Activated CD4-positive, CD25-positive, alpha-beta regulatory T cell (primary cell): ENCODE results near the gene KBTBD8.

Experiments used
- DNase-seq, 4 experiments: peaks; one replicate each; lab custom pipeline; 2025; lab: John Stamatoyannopoulos, UW

The KBTBD8 gene

GRCh38 chr3:67044295-67044694 is 46.2 kb downstream of the KBTBD8 start:
- no peak for DNase-seq

GRCh38 chr3:67044955-67045354 is 46.8 kb downstream of the KBTBD8 start:
- no peak for DNase-seq

DNA sequence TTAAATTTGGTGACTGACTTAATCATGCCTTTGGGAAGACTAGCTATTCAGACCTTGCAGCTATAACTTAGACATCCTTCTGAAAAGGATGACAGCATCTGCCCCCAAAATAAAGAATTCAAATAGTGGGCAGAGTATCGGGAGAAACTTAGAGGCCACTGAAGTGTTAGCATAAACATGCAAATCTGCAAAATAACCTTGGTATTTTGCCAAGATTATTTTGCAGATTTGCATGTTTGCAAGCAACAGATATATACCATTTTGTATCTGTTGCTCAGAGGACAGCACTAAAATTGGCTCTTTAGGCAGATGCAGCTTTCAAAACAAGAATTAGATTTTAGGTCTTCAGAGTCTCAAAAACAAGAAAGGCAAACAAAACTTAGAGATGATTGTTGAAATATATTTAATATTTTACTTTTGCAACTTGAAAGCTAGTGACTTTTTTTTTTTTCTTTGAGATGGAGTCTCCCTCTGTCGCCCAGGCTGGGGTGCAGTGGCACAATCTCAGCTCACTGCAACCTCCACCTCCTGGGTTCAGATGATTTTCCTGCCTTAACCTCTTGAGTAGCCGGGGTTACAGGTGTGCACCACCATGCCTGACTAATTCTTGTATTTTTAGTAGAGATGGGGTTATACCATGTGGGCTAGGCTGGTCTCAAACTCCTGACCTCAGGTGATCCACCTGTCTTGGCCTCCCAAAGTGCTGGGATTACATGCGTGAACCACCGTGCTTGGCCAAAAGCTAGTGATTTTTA is 47.8 kb downstream of the KBTBD8 start:
- no peak for DNase-seq

GRCh38 chr3:67047051-67047450 is 48.9 kb downstream of the KBTBD8 start:
- DNase-seq = no peak

DNA sequence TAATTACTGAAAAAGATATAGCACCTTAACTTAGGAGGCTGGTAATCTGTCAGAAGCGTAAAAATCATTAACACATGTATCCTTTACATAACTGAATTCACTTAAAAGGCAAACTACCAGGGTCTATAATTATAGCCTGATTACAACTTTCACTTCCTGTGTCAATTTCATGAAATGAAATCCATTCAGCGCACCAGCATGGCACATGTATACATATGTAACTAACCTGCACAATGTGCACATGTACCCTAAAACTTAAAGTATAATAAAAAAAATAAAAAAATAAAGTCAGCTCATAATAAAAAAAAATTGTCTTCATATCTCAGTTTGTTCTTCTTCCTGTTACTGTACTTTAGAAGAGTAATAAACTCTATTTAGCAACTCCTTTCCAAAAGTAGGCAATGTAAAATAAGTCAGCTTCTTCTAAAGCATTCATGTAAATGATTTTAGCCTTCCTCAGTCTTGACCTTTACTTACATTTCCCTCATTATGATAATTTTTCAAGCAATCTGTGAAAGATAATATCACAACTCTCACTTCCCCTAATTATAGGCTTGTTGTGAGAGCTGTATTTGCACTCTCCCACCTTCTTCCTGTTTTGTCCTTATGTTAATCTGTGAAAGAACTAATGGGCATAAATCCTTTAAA is 50.1 kb downstream of the KBTBD8 start:
- DNase-seq = no peak

DNA sequence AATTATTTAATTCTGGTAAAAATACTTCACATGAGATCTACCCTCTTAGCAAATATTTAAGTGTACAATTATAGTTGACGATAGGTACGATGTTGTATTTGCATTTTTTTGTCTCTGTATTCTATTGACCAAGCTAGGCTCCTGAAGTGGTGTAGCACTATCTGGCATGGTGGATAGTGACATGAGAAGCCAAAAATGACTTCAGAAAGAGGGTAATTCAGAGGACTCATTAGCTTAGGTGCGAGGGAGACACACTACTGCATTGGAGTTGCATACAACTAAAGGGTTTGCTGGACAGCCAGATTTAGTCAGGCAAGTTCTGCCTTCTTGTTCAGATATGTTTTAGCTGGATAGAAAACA is 50.6 kb downstream of the KBTBD8 start:
- no peak for DNase-seq

GRCh38 chr3:67059443-67059842 is 61.3 kb downstream of the KBTBD8 start:
- no peak for DNase-seq
